GM20431 (cell line): ENCODE measurements around the gene TACO1.

Source experiments
- in situ Hi-C: fragments of 300-500 bp; cut with MseI, MboI; formaldehyde crosslinking; loops from one replicate; pipeline ENCODE4 v1.15.0; 2020; ENCODE audit warnings: low sequenced_read_pairs; ENCODE audit not compliant: unreplicated experiment

The TACO1 gene

DNA sequence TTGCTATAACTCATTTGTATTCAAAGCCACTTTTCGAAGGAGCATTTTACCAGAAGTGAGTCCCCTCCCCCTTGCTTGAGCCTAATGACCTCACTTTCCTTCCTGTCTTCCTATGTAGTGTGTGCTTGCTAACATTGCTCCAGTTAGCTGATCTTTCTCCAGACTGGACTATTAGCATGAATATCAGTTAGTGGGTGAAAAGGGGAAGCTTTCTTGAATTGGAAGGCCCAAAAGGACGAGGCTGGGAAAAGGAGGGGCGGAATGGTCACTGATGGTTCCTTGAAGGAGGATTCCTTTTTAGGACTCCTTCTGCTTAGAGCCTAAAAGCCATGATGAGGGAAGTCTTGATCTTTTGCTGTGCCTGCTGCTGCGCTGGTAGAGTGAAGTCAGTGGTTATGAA is 33.5 kb downstream of the TACO1 start:
- in situ Hi-C loops = no loop called here

DNA sequence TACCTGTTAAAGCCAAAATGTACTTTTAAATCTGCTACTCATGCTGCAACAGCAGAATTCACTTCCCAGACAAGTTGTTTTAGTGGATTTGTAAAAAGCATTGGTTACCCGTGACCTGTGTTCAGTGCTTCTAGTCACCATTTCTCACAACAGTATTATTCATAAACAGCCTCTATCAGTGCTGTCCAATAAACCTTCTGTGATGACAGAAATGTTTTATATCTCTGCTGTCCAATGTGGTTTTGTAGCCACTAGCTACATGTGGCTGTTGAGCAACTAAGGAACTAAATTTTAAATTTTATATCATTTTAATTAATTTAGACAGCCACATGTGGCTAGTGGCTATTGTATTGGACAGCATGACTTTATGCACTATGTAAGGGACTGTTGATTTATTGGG is 34.1 kb downstream of the TACO1 start:
- in situ Hi-C loops = no loop called here

DNA sequence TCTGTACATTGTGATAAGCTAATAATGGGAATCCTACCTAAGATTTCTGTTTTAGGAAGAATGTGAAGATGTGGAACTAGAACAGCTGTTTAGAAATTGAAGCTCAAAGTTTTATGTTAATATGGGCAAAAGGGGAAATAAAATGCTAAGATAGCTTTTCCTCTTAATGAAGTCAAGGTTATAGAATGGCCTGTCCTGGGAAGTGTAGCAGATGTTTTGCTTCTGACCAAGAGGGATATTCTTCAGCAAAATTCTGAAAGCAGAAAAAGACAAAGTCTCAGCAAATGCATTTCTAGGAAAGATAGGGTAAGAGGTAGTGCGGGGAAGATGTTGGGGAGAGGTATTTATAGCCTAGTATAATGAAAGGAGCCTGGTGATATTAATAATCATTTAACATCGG is 34.6 kb downstream of the TACO1 start:
- in situ Hi-C loops = no loop called here

DNA sequence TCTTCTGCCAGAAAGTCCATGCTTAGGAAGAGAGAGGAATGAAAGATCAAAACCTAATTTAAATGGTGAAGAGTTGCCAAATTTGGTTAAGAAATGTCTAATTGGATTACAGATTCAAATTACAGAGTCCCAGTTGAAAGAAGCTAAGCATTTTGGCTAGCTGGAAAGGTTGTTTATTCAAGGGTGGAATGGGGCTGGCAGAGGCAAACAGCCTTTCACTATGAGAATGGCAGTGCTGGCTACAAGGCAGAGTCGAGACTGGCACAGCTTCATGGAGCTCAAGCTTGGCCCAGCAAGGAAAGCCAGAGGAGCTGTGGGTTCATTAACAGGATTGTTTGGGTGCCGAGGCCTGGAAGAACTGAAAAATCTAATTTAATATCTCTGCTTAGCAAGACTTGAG is 35.1 kb downstream of the TACO1 start:
- in situ Hi-C loops = no loop called here

DNA sequence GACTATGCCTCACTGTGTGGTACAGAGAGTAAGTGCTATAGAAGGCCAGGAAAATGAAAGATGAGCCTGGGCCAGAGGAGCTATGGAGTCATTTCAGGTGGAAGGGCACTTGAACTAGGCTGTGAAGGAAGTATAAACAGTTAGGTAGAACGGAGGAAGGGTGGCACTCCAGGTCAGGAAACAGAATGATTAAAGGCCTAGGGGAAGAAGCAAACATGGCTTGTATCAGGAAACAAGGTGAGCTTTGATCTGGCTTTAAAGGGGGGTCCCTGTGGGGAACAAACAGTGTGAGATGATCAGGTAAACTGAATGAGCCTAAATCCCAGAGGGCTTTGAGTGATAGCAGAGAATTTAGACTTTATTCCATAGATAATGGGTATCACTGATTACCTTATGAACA is 38.4 kb downstream of the TACO1 start:
- in situ Hi-C loops = no loop called here

DNA sequence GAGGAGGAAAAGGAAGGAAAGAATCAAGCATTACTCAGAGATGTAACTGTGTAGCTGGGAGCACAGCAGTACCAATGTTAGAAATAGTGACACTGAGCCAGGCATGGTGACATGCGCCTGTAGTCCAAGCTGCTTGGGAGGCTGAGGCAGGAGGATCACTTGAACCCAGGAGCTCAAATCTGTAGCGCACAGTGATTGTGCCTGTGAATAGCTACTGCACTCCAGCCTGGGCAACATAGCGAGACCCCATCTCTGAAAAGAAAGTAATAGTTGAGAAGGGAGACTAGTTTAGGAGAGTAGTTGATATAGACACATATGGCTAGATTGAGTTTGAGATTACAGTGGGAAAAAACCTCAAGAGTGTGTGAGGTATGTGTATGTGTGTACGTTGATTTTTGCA is 39.3 kb downstream of the TACO1 start:
- in situ Hi-C loops = no loop called here

DNA sequence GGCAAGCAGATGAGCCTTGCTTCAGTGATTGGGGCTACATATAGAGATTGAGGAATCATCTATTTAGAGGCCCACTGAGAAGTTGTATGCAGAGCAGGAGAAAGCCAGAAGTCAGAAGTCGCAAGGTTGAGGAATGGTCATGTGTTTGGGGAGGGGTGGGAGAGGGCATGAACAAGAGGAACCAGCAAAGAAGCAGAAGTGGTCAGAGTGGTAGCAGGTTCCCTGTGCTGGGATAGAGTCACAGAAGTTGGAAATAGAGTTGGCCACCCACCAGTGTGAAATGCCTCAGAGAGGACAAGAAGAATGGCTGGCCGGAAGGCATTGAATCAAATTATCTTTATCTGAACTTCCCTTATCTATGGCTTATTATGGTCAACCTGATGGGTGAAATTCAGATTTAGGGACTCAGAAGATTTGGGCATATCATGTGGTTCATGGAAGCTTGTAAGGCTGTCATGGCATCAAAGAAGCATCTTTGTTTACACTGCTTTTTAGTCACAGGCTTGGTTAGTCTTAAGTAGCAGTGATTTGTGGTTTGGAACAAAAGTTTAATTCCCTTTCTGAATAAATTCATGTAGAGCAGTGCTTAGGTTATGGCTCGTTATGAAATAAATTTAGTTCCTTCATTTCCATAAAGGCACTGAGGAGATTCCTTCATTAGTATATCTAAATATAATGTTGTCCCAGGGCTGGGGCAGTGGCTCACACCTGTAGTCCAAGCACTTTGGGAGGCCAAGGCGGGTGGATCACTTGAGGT is 41.2 kb downstream of the TACO1 start:
- in situ Hi-C loops = no loop called here

DNA sequence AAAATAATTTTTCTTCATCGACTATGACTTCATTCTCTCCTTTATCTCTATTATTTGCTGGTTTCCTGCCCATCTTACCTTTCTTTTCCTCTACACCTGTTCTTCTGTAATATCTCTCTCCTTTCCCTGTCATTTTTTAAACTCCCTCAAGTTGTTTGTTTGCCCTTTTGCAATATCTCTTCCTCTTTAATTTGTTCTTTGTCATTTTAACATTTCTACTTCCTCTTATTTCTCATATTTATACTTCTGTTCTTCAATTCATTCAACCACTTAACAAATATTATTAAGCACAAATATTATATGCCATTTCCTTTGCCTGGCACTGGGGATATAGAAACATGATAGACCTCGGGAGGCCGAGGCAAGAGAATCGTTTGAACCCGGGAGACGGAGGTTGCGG is 44.2 kb downstream of the TACO1 start:
- in situ Hi-C loops = no loop called here

DNA sequence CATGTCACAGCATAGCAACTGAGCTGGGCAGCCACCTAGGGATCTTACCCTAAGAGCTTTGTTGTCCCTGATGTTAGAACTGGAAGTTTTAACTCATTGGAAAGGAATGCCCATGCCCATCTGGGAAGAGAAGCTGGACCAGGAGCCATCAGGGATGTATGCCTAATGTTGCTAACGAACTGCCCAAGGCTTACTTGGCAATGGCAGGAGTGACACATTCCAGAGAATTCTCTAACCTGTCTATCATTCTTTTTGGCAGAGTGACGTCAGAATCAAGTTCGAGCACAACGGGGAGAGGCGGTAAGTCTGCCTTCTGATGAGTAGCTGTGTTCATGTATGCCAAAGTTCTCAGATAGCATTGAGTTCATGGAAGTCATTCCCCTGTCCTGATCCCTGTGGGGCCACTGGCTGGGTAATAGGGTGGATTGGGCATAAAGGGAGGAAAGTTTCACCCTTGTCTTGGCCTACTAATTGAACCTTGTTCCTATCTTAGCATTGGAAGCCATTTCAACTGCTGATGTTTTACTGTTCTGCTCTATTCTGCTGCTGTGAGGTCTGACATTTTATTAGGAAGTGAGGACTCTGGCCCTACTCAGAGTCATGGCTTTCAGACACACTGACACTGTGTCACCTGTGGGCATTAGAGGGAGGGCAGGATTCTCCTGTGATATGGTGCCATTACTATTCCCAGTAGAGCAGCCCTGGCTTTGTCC is 45.2 kb downstream of the TACO1 start:
- in situ Hi-C loops = no loop called here

DNA sequence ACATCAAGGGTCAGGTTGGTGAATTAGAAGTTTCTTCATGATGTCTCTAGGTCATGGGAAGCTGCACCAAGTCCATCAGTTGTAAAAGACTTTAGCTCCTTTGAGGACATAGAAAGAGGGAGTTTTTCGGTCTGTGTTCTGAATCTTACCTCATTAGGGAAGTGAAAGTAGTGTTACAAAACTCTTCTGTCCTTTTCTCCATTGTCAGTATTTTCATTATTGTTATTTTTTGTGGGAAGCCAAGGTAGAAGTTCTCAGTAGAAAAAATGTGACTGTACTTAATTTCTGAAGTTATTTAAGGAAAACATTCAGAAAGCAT is 45.8 kb downstream of the TACO1 start:
- in situ Hi-C loops = no loop called here

DNA sequence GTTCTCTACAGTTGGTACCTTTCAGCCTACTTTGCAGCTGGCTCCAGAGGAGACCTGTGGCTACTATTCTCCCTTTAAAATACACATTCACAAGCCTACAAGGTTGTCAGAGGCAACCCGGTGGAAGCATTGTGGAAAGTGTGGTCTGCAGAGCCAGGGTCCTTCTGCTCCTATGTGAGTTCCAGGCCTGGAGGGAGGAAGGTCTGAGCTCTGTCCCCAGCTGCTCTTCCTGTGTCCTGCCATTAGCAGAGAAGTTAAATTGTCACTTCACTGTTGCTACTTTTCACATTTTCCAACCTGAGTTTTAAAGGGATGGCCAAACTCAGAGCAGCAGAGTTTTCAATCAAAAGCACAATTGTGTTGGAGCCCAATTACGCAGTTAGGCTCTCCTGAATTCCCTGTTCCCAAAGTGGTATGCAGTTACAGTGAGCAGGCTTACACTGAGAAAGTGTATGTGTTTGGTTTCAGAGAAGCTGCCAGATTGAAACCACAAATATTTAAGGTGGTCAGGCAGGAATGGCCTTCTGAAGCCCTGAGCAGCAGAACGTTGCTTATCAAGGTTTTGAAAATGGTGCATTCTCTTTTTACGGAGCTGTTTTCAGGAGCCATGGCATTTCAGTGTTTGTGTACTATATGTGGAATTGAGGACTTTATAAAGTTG is 46.5 kb downstream of the TACO1 start:
- in situ Hi-C loops = no loop called here

DNA sequence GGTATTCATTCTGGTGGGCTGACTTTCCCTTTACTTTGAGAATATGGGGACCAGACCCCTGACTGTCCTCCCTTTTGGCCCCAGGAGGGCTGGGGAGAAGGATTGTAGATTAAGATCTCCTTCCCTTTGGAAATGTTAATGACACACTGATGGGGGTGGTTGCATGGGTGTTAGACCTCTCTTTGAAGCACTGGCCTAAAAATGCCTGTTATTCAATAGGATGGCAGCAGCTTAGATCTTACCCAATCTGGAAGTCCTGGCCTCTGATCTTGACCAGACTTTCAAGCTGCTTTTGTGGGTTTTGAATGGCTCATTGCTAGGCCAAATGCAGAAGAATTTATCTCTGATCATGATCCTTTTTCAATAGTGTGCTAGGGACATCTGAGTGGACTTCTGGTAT is 47.2 kb downstream of the TACO1 start:
- in situ Hi-C loops = no loop called here

DNA sequence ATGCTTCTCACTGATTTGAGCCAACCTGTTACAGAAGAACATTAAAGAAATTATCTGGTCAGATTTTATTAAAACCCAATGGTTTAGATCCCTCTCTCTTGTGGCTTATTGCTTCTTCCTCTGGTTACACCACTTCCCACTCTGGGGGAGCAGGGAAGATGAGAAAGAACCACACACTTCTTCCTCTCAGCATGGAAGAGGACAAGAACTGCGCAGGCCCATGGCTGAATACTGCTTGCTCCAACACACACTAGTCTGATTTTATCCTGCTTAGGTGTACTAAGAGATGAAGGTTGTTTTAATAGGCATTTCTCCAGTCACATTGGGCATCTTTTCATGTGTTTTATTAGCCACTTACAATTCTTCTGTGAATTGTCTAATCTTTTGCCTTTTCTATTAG is 49.1 kb downstream of the TACO1 start:
- in situ Hi-C loops = no loop called here

DNA sequence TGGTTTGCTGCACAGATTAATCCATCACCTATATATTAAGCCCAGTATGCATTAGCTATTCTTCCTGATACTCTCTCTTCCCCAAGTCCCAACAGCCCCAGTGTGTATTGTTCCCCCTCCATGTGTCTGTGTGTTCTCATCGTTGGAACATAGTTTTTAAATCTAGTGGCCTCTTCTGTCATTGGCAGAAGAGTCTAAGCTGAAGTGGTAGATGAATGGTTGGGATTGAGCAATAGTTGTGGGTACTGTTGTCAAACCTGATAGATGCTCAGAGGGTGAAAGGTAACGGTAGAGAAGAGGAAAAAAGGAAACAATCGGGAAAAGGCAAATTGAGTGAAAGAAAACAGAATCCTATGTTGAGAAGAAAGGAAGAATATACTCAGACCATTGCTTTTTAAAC is 51.4 kb downstream of the TACO1 start:
- in situ Hi-C loops = no loop called here

DNA sequence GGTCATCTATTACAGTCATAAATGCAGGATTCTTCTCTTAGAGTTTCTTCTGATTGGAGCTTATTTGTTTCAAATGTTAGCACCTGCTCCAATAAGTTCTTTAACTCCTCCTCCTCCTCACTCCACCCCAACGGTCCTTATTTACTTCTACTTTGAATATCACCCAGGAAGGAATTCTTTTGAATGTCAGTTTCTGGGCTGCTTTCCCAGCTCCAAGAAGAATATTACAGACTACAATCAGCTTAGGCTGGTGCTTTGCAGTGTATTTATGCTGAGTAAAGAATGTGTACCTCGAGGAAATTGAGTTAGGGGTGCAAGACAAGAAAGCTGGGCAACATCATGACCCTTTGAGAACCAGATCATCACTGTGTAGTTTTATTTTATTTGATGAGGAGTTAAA is 52.4 kb downstream of the TACO1 start:
- in situ Hi-C loops = no loop called here

DNA sequence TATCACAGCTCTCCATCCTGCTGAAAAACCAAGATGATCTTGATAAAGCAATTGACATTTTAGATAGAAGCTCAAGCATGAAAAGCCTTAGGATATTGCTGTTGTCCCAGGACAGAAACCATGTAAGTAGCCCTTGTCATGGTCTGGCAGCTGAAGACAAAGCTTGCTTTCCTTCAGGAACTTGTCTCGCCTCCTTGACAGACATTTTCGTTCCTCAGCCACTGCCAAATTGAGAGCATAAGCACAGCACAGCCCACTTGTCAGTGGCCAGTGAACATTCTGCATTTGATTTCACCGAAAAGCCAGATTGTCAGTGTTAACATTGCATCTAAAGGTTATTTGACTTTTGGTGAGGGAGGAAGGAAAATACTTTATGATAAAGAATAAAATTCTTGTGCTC is 57.1 kb downstream of the TACO1 start:
- in situ Hi-C loops = no loop called here
